Motor neuron (in vitro differentiated cells): ENCODE data around the gene AMZ2. TPM values are rescaled to one million over a fixed set of nuclear protein-coding genes. Genes with fewer than 3 reads are reported as not detected.
"Not testable (repeated sequence)": the region's sequence is repeated elsewhere in the genome, so short reads cannot be mapped to it uniquely, and the experiment has no call there.

Experiments
- ATAC-seq, 8 experiments: fragments of 200-7000 bp; cut with Tn5 transposase; replicated peaks in 6 of 8; 2 replicates each; pipeline ENCODE4 v1.8.0; 2021; ENCODE audit warnings: mild to moderate bottlenecking in 8 of 8, moderate library complexity in 8 of 8
- H3K27ac ChIP-seq, 2 donors: fragments of 250-450 bp; sonication (Bioruptor Pico); 2 replicates each; pipeline ENCODE4 v1.9.0; 2021; ENCODE audit warnings: antibody characterized with exemption in 2 of 2, mild to moderate bottlenecking in 2 of 2, moderate library complexity in 1 of 2
- H3K4me1 ChIP-seq, 2 donors: fragments of 250-450 bp; sonication (Bioruptor Pico); replicated peaks in 1 of 2; 2 replicates each; pipeline ENCODE4 v1.6.1; 2021; ENCODE audit warnings: antibody characterized with exemption in 2 of 2, mild to moderate bottlenecking in 2 of 2, moderate library complexity in 1 of 2
- H3K4me3 ChIP-seq, 5 donors: fragments of 250-450 bp; sonication (Bioruptor Pico); 2 replicates each; pipeline ENCODE4 v1.9.0; 2021; ENCODE audit warnings: antibody characterized with exemption in 5 of 5, mild to moderate bottlenecking in 5 of 5, moderate library complexity in 4 of 5
- WGBS, 10 experiments: fragments of 450-650 bp; shearing (Covaris generic); methylation state at CpG; one replicate each; pipeline ENCODE4 v1.0.0; 2022; 5-methylcytosine and 5-hydroxymethylcytosine counted together
- in situ Hi-C, 9 experiments: fragments of 400-800 bp; cut with MboI; loops; one replicate each; pipeline ENCODE4 v1.15.0; 2021; ENCODE audit warnings: low sequenced_read_pairs in 9 of 9, low pct_unique_long_range_greater_than_20kb in 2 of 9; ENCODE audit not compliant: unreplicated experiment in 9 of 9
- total RNA-seq, 8 experiments: library from RNA; unstranded; fragments of 300-600 nt; gene quantifications; 2 replicates each; pipeline versions ENCODE4 v1.2.3 to v1.2.4, GENCODE V29; 2022

Gene AMZ2
- total RNA-seq, 8 experiments from 2014 or later, result 60.9 to 114 (median 100) TPM

GRCh38 chr17:68246271-68247028 is 1.4 kb upstream of the AMZ2 start:
- in situ Hi-C loops, result no loop called here
- Histone ChIP-seq H3K4me3 (peak overlapping the region in 1 of 5 donors; percentile 64), H3K27ac (peak overlapping the region in 1 of 2 donors; percentile 91), H3K4me1 (peaks cover 6 to 8% of the 10 kb centered on the region in 2 donors)
- 74 to 95% (median 89%) methylated on average over 3 to 18 of the region's 24 CpGs for WGBS, 10 experiments
- ATAC-seq, result no peak

GRCh38 chr17:68248199-68248825 is 469 bp downstream of the AMZ2 start:
- H3K27ac ChIP-seq, result peak overlapping the region; percentile 91 to 95
- in situ Hi-C loops, result no loop called here
- peak overlapping the region; percentile 64 to 91 (median 81) for H3K4me3 ChIP-seq
- 0 to 40% (median 13%) methylated on average over 1 to 4 of the region's 19 CpGs; no CpG with 5 or more reads in 4 of the 10 experiments for WGBS, 10 experiments
- peaks cover 6 to 8% of the 10 kb centered on the region in 2 donors for H3K4me1 ChIP-seq
- ATAC-seq, result peak in 7 of 8 experiments; percentile 66 to 77 (median 73)

- in situ Hi-C loops, result no loop called here
- Histone ChIP-seq H3K27ac (no peak overlapping the region), H3K4me3 (peak overlapping the region in 4 of 5 donors; percentile 64 to 86 (median 74)), H3K4me1 (peaks cover 6 to 8% of the 10 kb centered on the region in 2 donors)
- 13 to 79% (median 67%) methylated on average over 3 to 5 of the region's 5 CpGs; no CpG with 5 or more reads in 1 of the 10 experiments for WGBS, 10 experiments
- ATAC-seq, result no peak
These were observed 1.0 kb downstream of the AMZ2 start for GRCh38 chr17:68248891-68249290.

GRCh38 chr17:68249354-68249765 is 1.5 kb downstream of the AMZ2 start:
- in situ Hi-C loops, result no loop called here
- H3K4me1 ChIP-seq, result peaks cover 6 to 8% of the 10 kb centered on the region in 2 donors
- 55 to 100% (median 91%) methylated on average over 1 to 7 of the region's 7 CpGs; no CpG with 5 or more reads in 2 of the 10 experiments for WGBS, 10 experiments
- no peak overlapping the region for H3K4me3 ChIP-seq
- H3K27ac ChIP-seq, result no peak overlapping the region
- no peak for ATAC-seq

- in situ Hi-C loops, result loop anchor here in 5 of 9 experiments (25.0 kb wide), 2 partner anchors 184 to 209 kb away; partner anchors contain the start of gene WIPI1 (in 2 of the 5)
- H3K27ac ChIP-seq, H3K4me3 ChIP-seq, ATAC-seq: not testable (repeated sequence)
- peaks cover 2 to 11% of the 10 kb centered on the region in 2 donors for H3K4me1 ChIP-seq
- 43 to 100% (median 86%) methylated on average over 1 to 5 of the region's 7 CpGs; no CpG with 5 or more reads in 1 of the 10 experiments for WGBS, 10 experiments
These were observed 5.6 kb downstream of the AMZ2 start for GRCh38 chr17:68253426-68253825.

GRCh38 chr17:68255151-68255550 is 7.3 kb downstream of the AMZ2 start:
- Histone ChIP-seq H3K4me3 (no peak overlapping the region), H3K4me1 (peaks cover 7 to 17% of the 10 kb centered on the region in 2 donors), H3K27ac (no peak overlapping the region)
- 70 to 100% (median 90%) methylated on average over 2 to 4 of the region's 4 CpGs; no CpG with 5 or more reads in 3 of the 10 experiments for WGBS, 10 experiments
- no peak for ATAC-seq
- in situ Hi-C loops, result loop anchor here in 5 of 9 experiments (25.0 kb wide), 2 partner anchors 182 to 207 kb away; partner anchors contain the start of gene WIPI1 (in 2 of the 5)

GRCh38 chr17:68255731-68256538 is 8.1 kb downstream of the AMZ2 start:
- in situ Hi-C loops, result loop anchor here in 5 of 9 experiments (25.0 kb wide), 2 partner anchors 181 to 206 kb away; partner anchors contain the start of gene WIPI1 (in 2 of the 5)
- WGBS, 10 experiments, result 68 to 100% (median 100%) methylated on average over 1 to 4 of the region's 5 CpGs
- ATAC-seq, result no peak
- Histone ChIP-seq H3K4me1 (peaks cover 7 to 17% of the 10 kb centered on the region in 2 donors), H3K4me3 (no peak overlapping the region), H3K27ac (no peak overlapping the region)

- in situ Hi-C loops, result loop anchor here in 5 of 9 experiments (25.0 kb wide), 2 partner anchors 181 to 206 kb away; partner anchors contain the start of gene WIPI1 (in 2 of the 5)
- WGBS, 10 experiments, result 60 to 100% (median 88%) methylated on average over 1 to 4 of the region's 5 CpGs; no CpG with 5 or more reads in 4 of the 10 experiments
- ATAC-seq, result peak in 1 of 8 experiments; percentile 3
- not testable (repeated sequence) for H3K27ac ChIP-seq, H3K4me3 ChIP-seq
- H3K4me1 ChIP-seq, result peaks cover 7 to 17% of the 10 kb centered on the region in 2 donors
These were observed 8.9 kb downstream of the AMZ2 start for GRCh38 chr17:68256701-68257100.

GRCh38 chr17:68257934-68258333 is 10.1 kb downstream of the AMZ2 start:
- in situ Hi-C loops, result loop anchor here in 5 of 9 experiments (25.0 kb wide), 2 partner anchors 179 to 204 kb away; partner anchors contain the start of gene WIPI1 (in 2 of the 5)
- no peak overlapping the region for H3K27ac ChIP-seq
- peak in 3 of 8 experiments; percentile 34 to 56 (median 51) for ATAC-seq
- H3K4me3 ChIP-seq, result no peak overlapping the region
- H3K4me1 ChIP-seq, result peaks cover 7 to 17% of the 10 kb centered on the region in 2 donors

- ATAC-seq, result peak; percentile 72 to 94 (median 93)
- not testable (repeated sequence) for H3K4me3 ChIP-seq, H3K27ac ChIP-seq
- 22 to 100% (median 33%) methylated on average over 1 to 14 of the region's 44 CpGs; no CpG with 5 or more reads in 3 of the 10 experiments for WGBS, 10 experiments
- in situ Hi-C loops, result loop anchor here in 5 of 9 experiments (25.0 kb wide), 2 partner anchors 178 to 203 kb away; partner anchors contain the start of gene WIPI1 (in 2 of the 5)
- peaks cover 10 to 20% of the 10 kb centered on the region in 2 donors for H3K4me1 ChIP-seq
These were observed 11.2 kb downstream of the AMZ2 start for GRCh38 chr17:68258890-68259647.

- in situ Hi-C loops, result loop anchor here in 5 of 9 experiments (25.0 kb wide), 2 partner anchors 178 to 203 kb away; partner anchors contain the start of gene WIPI1 (in 2 of the 5)
- H3K4me3 ChIP-seq, H3K27ac ChIP-seq: not testable (repeated sequence)
- H3K4me1 ChIP-seq, result peaks cover 10 to 20% of the 10 kb centered on the region in 2 donors
- WGBS, 10 experiments, result 60 to 94% (median 71%) methylated on average over 1 to 2 of the region's 3 CpGs; no CpG with 5 or more reads in 5 of the 10 experiments
- ATAC-seq, result peak in 1 of 8 experiments; percentile 16
These were observed 11.8 kb downstream of the AMZ2 start for GRCh38 chr17:68259648-68259951.
